GM23338 (cell line): ENCODE results near the gene ALDH7A1. TPM values are rescaled to one million over a fixed set of nuclear protein-coding genes. Genes with fewer than 3 reads are reported as not detected.

ENCODE experiments used
- ATAC-seq: fragments of 200-7000 bp; cut with Tn5 transposase; 3 replicates; pipeline ENCODE4 v1.9.1; 2020
- DNase-seq: peaks from one replicate; pipeline ENCODE4 v3.0.0-alpha.2; 2015; ENCODE audit warnings: low spot score
- H2AFZ ChIP-seq: fragments of 200-600 bp; sonication (generic); 2 replicates; pipeline ENCODE4 v1.8.0; 2016; ENCODE audit warnings: antibody characterized with exemption, mild to moderate bottlenecking, moderate library complexity
- H3F3A ChIP-seq: fragments of 200-600 bp; sonication (generic); replicated peaks from 2 replicates; pipeline ENCODE4 v1.8.0; 2017; ENCODE audit warnings: antibody characterized with exemption, mixed run types, low read depth
- H3K27ac ChIP-seq: fragments of 200-600 bp; sonication (generic); 2 replicates; pipeline ENCODE4 v1.6.1; 2016; ENCODE audit warnings: low read depth
- H3K27me3 ChIP-seq: fragments of 200-600 bp; sonication (generic); 2 replicates; pipeline ENCODE4 v1.8.0; 2016; ENCODE audit warnings: mild to moderate bottlenecking, mixed run types, moderate library complexity; ENCODE audit not compliant: insufficient read depth
- H3K36me3 ChIP-seq: fragments of 200-600 bp; sonication (generic); 2 replicates; pipeline ENCODE4 v1.8.0; 2016; ENCODE audit warnings: mild to moderate bottlenecking; ENCODE audit not compliant: insufficient read depth
- H3K4me1 ChIP-seq: fragments of 200-600 bp; sonication (generic); 2 replicates; pipeline ENCODE4 v1.8.0; 2016; ENCODE audit warnings: mild to moderate bottlenecking, moderate library complexity; ENCODE audit not compliant: insufficient read depth
- H3K4me2 ChIP-seq: fragments of 200-600 bp; sonication (generic); 2 replicates; pipeline ENCODE4 v1.7.1; 2017; ENCODE audit warnings: mixed run types
- H3K4me3 ChIP-seq: fragments of 200-600 bp; sonication (generic); 2 replicates; pipeline ENCODE4 v1.6.1; 2016; ENCODE audit warnings: mixed run types
- H3K79me2 ChIP-seq: fragments of 200-600 bp; sonication (generic); replicated peaks from 2 replicates; pipeline ENCODE4 v1.8.0; 2017; ENCODE audit warnings: mild to moderate bottlenecking; ENCODE audit not compliant: insufficient read depth
- H3K9me2 ChIP-seq: fragments of 200-600 bp; sonication (generic); 2 replicates; pipeline ENCODE4 v1.8.0; 2017; ENCODE audit not compliant: insufficient read depth
- H4K20me1 ChIP-seq: fragments of 200-600 bp; sonication (generic); replicated peaks from 2 replicates; pipeline ENCODE4 v1.8.0; 2017; ENCODE audit warnings: mild to moderate bottlenecking; ENCODE audit not compliant: insufficient read depth
- H3K27ac Mint-ChIP-seq: 2 replicates; pipeline ENCODE4 v1.8.0; 2020; ENCODE audit warnings: inconsistent platforms, mild to moderate bottlenecking, moderate library complexity, mixed read lengths
- H3K27me3 Mint-ChIP-seq: 3 replicates; pipeline ENCODE4 v1.8.0; 2022; ENCODE audit warnings: low read depth, mild to moderate bottlenecking, moderate library complexity, mixed read lengths, inconsistent platforms; ENCODE audit not compliant: insufficient read depth, poor library complexity
- H3K36me3 Mint-ChIP-seq: 3 replicates; pipeline ENCODE4 v1.8.0; 2021; ENCODE audit warnings: low read depth, mild to moderate bottlenecking, inconsistent platforms, moderate library complexity, mixed read lengths
- H3K4me1 Mint-ChIP-seq: 3 replicates; pipeline ENCODE4 v1.8.0; 2020; ENCODE audit warnings: mild to moderate bottlenecking, inconsistent platforms, mixed read lengths
- H3K4me3 Mint-ChIP-seq: 3 replicates; pipeline ENCODE4 v1.8.0; 2021; ENCODE audit warnings: moderate library complexity, mild to moderate bottlenecking, inconsistent platforms, mixed read lengths
- H3K9me3 Mint-ChIP-seq: 3 replicates; pipeline ENCODE4 v1.8.0; 2020; ENCODE audit warnings: moderate library complexity, mild to moderate bottlenecking, inconsistent platforms, mixed read lengths
- CREB1 ChIP-seq: fragments of 250-450 bp; sonication (Bioruptor Pico); IDR thresholded peaks from 2 replicates; pipeline ENCODE4 v1.5.0; 2020; ENCODE audit warnings: low read depth, mild to moderate bottlenecking, moderate library complexity
- EZH2 ChIP-seq: fragments of 200-600 bp; sonication (generic); IDR thresholded peaks from one replicate; pipeline ENCODE4 v1.8.0; 2017; ENCODE audit warnings: antibody characterized with exemption, mild to moderate bottlenecking, low read depth; ENCODE audit not compliant: unreplicated experiment
- EZH2phosphoT487 ChIP-seq: fragments of 200-600 bp; sonication (generic); IDR thresholded peaks from one replicate; pipeline ENCODE4 v1.8.1; 2018; ENCODE audit warnings: antibody characterized with exemption; ENCODE audit not compliant: unreplicated experiment
- JUNB ChIP-seq: IDR thresholded peaks from one replicate; pipeline ENCODE4 v1.6.1; 2016; ENCODE audit warnings: antibody characterized with exemption; ENCODE audit not compliant: unreplicated experiment
- NANOG ChIP-seq: IDR thresholded peaks from 2 replicates; pipeline ENCODE4 v1.6.1; 2016; ENCODE audit warnings: antibody characterized with exemption, borderline replicate concordance
- POLR2AphosphoS5 ChIP-seq: IDR thresholded peaks from 2 replicates; pipeline ENCODE4 v1.6.1; 2016; ENCODE audit warnings: antibody characterized with exemption, low read depth
- STAT1 ChIP-seq: IDR thresholded peaks from one replicate; pipeline ENCODE4 v1.6.1; 2016; ENCODE audit warnings: antibody characterized with exemption; ENCODE audit not compliant: unreplicated experiment
- ZNF331 ChIP-seq: fragments of 250-450 bp; sonication (Bioruptor Pico); IDR thresholded peaks from 2 replicates; pipeline ENCODE4 v1.5.0; 2020; ENCODE audit warnings: low read depth, mild to moderate bottlenecking, moderate library complexity
- polyA plus RNA-seq: library from polyadenylated mRNA; unstranded; fragments of >200 nt; fragmentation: Nextera tagmentation; extraction: Ambion mirVana; gene quantifications from 2 replicates; pipeline ENCODE4 v1.2.1, GENCODE V29; 2016
- total RNA-seq: library from RNA; depleted of rRNA; stranded (reverse); fragments of >200 nt; shearing (Covaris generic); gene quantifications from 2 replicates; pipeline ENCODE4 v1.2.3, GENCODE V29; 2014
- TF ChIP-seq, protein P1 (sequence below): IDR thresholded peaks from one replicate; pipeline ENCODE4 v1.6.1; 2018; ENCODE audit warnings: antibody characterized with exemption; ENCODE audit not compliant: unreplicated experiment
- TF ChIP-seq, protein P2 (sequence below): fragments of 250-450 bp; sonication (Bioruptor Pico); IDR thresholded peaks from 2 replicates; pipeline ENCODE4 v1.5.0; 2020; ENCODE audit warnings: mild to moderate bottlenecking, moderate library complexity

The ALDH7A1 gene
- total and polyA plus RNA-seq, 2 experiments from 2014 or later: 122 to 198 TPM

DNA sequence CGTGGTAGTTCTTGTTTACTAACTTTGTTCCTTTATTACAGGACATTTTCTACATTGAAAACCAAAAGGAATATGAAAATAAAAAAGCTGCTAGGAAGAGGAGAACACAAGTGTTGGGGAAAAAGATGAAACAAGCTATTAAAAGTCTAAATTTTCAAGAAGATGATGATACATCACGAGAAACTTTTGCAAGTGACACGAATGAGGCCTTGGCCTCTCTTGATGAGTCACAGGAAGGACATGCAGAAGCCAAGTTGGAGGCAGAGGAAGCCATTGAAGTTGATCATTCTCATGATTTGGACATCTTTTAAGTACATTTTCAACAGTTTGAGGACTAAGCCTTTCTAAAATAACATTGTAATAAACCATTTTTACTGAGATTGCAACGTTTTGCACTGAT, 29.5 kb upstream of the ALDH7A1 start:
- Histone ChIP-seq H3K4me1 (no peaks in the 10 kb centered on the region), H2AFZ (no peak overlapping the region), H3K79me2 (peaks cover 13% of the 10 kb centered on the region; the same call in 1 of the 2 replicates), H3K36me3 (peaks cover 22% of the 10 kb centered on the region), H3K27ac (no peak overlapping the region), H3F3A (0 out of 2 replicates have a peak, but pooled peaks cover 8% of the 10 kb centered on the region), H4K20me1 (peaks cover 4% of the 10 kb centered on the region; the same call in 1 of the 2 replicates), H3K9me2 (no peaks in the 10 kb centered on the region), H3K4me3 (no peak overlapping the region), H3K27me3 (no peaks in the 10 kb centered on the region), H3K4me2 (no peak overlapping the region)
- Mint-ChIP-seq H3K36me3 (peaks cover 39% of the 10 kb centered on the region), H3K27me3 (peaks cover 8% of the 10 kb centered on the region), H3K27ac (no peak overlapping the region), H3K4me1 (no peaks in the 10 kb centered on the region), H3K9me3 (no peaks in the 10 kb centered on the region), H3K4me3 (no peak overlapping the region)
- ATAC-seq (no peak), DNase-seq (no peak)
- TF ChIP-seq EZH2 (no peak), NANOG (no peak), STAT1 (no peak), POLR2AphosphoS5 (no peak), EZH2phosphoT487 (no peak), ZNF331 (CRISPR knock-in tag) (no peak), JUNB (no peak), CREB1 (no peak)
- TF ChIP-seq, protein P1, sequence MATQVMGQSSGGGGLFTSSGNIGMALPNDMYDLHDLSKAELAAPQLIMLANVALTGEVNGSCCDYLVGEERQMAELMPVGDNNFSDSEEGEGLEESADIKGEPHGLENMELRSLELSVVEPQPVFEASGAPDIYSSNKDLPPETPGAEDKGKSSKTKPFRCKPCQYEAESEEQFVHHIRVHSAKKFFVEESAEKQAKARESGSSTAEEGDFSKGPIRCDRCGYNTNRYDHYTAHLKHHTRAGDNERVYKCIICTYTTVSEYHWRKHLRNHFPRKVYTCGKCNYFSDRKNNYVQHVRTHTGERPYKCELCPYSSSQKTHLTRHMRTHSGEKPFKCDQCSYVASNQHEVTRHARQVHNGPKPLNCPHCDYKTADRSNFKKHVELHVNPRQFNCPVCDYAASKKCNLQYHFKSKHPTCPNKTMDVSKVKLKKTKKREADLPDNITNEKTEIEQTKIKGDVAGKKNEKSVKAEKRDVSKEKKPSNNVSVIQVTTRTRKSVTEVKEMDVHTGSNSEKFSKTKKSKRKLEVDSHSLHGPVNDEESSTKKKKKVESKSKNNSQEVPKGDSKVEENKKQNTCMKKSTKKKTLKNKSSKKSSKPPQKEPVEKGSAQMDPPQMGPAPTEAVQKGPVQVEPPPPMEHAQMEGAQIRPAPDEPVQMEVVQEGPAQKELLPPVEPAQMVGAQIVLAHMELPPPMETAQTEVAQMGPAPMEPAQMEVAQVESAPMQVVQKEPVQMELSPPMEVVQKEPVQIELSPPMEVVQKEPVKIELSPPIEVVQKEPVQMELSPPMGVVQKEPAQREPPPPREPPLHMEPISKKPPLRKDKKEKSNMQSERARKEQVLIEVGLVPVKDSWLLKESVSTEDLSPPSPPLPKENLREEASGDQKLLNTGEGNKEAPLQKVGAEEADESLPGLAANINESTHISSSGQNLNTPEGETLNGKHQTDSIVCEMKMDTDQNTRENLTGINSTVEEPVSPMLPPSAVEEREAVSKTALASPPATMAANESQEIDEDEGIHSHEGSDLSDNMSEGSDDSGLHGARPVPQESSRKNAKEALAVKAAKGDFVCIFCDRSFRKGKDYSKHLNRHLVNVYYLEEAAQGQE: no peak
- TF ChIP-seq, protein P2, sequence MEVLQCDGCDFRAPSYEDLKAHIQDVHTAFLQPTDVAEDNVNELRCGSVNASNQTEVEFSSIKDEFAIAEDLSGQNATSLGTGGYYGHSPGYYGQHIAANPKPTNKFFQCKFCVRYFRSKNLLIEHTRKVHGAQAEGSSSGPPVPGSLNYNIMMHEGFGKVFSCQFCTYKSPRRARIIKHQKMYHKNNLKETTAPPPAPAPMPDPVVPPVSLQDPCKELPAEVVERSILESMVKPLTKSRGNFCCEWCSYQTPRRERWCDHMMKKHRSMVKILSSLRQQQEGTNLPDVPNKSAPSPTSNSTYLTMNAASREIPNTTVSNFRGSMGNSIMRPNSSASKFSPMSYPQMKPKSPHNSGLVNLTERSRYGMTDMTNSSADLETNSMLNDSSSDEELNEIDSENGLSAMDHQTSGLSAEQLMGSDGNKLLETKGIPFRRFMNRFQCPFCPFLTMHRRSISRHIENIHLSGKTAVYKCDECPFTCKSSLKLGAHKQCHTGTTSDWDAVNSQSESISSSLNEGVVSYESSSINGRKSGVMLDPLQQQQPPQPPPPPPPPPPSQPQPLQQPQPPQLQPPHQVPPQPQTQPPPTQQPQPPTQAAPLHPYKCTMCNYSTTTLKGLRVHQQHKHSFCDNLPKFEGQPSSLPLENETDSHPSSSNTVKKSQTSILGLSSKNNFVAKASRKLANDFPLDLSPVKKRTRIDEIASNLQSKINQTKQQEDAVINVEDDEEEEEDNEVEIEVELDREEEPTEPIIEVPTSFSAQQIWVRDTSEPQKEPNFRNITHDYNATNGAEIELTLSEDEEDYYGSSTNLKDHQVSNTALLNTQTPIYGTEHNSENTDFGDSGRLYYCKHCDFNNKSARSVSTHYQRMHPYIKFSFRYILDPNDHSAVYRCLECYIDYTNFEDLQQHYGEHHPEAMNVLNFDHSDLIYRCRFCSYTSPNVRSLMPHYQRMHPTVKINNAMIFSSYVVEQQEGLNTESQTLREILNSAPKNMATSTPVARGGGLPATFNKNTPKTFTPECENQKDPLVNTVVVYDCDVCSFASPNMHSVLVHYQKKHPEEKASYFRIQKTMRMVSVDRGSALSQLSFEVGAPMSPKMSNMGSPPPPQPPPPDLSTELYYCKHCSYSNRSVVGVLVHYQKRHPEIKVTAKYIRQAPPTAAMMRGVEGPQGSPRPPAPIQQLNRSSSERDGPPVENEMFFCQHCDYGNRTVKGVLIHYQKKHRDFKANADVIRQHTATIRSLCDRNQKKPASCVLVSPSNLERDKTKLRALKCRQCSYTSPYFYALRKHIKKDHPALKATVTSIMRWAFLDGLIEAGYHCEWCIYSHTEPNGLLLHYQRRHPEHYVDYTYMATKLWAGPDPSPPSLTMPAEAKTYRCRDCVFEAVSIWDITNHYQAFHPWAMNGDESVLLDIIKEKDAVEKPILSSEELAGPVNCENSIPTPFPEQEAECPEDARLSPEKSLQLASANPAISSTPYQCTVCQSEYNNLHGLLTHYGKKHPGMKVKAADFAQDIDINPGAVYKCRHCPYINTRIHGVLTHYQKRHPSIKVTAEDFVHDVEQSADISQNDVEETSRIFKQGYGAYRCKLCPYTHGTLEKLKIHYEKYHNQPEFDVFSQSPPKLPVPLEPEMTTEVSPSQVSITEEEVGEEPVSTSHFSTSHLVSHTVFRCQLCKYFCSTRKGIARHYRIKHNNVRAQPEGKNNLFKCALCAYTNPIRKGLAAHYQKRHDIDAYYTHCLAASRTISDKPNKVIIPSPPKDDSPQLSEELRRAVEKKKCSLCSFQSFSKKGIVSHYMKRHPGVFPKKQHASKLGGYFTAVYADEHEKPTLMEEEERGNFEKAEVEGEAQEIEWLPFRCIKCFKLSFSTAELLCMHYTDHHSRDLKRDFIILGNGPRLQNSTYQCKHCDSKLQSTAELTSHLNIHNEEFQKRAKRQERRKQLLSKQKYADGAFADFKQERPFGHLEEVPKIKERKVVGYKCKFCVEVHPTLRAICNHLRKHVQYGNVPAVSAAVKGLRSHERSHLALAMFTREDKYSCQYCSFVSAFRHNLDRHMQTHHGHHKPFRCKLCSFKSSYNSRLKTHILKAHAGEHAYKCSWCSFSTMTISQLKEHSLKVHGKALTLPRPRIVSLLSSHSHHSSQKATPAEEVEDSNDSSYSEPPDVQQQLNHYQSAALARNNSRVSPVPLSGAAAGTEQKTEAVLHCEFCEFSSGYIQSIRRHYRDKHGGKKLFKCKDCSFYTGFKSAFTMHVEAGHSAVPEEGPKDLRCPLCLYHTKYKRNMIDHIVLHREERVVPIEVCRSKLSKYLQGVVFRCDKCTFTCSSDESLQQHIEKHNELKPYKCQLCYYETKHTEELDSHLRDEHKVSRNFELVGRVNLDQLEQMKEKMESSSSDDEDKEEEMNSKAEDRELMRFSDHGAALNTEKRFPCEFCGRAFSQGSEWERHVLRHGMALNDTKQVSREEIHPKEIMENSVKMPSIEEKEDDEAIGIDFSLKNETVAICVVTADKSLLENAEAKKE: no peak
